Nephron progenitor cell (in vitro differentiated cells): Measurements from ENCODE around the gene C12orf57.

ENCODE experiments used
- DNase-seq: peaks from one replicate; pipeline ENCODE4 v3.0.0; 2021
- H3K27ac Mint-ChIP-seq: 2 replicates; pipeline ENCODE4 v1.8.0; 2021; ENCODE audit warnings: mild to moderate bottlenecking, moderate library complexity, mixed read lengths
- H3K27me3 Mint-ChIP-seq: 2 replicates; pipeline ENCODE4 v1.8.0; 2021; ENCODE audit warnings: mild to moderate bottlenecking, low read depth, mixed read lengths; ENCODE audit not compliant: poor library complexity
- H3K36me3 Mint-ChIP-seq: 2 replicates; pipeline ENCODE4 v1.8.0; 2021; ENCODE audit warnings: low read depth, mixed read lengths
- H3K4me1 Mint-ChIP-seq: 2 replicates; pipeline ENCODE4 v1.8.0; 2021; ENCODE audit warnings: mixed read lengths
- H3K4me3 Mint-ChIP-seq: 2 replicates; pipeline ENCODE4 v1.8.0; 2021; ENCODE audit warnings: mild to moderate bottlenecking, moderate library complexity, mixed read lengths
- H3K9me3 Mint-ChIP-seq: 2 replicates; pipeline ENCODE4 v1.8.0; 2021; ENCODE audit warnings: mild to moderate bottlenecking, moderate library complexity, mixed read lengths
- CTCF ChIP-seq: fragments of 200-600 bp; sonication (generic); IDR thresholded peaks from 2 replicates; pipeline ENCODE4 v1.5.0; 2021; ENCODE audit warnings: antibody characterized with exemption

Gene C12orf57

GRCh38 chr12:6954316-6955107 is 10.7 kb downstream of the C12orf57 start:
- no peak overlapping the region for H3K4me3 Mint-ChIP-seq

GRCh38 chr12:6955108-6956020 is 11.5 kb downstream of the C12orf57 start:
- Mint-ChIP-seq H3K4me3 (no peak overlapping the region), H3K27ac (no peak overlapping the region), H3K9me3 (no peaks in the 10 kb centered on the region), H3K27me3 (peaks cover 2% of the 10 kb centered on the region), H3K36me3 (no peaks in the 10 kb centered on the region), H3K4me1 (peaks cover 58% of the 10 kb centered on the region)
- no peak for DNase-seq
- no peak for TF ChIP-seq CTCF

More at GRCh38 chr12:6954316-6955107, 10.7 kb downstream of the C12orf57 start:
- Mint-ChIP-seq H3K4me1 (peaks cover 61% of the 10 kb centered on the region), H3K27ac (peak overlapping the region; percentile 82), H3K9me3 (no peaks in the 10 kb centered on the region), H3K27me3 (peaks cover 2% of the 10 kb centered on the region), H3K36me3 (no peaks in the 10 kb centered on the region)
- no peak for TF ChIP-seq CTCF
- no peak for DNase-seq

- Mint-ChIP-seq H3K4me1 (peaks cover 65% of the 10 kb centered on the region), H3K27ac (no peak overlapping the region), H3K9me3 (no peaks in the 10 kb centered on the region), H3K4me3 (no peak overlapping the region), H3K27me3 (peaks cover 2% of the 10 kb centered on the region), H3K36me3 (no peaks in the 10 kb centered on the region)
- no peak for DNase-seq
- no peak for TF ChIP-seq CTCF
Measured at GRCh38 chr12:6956021-6956727, 12.4 kb downstream of the C12orf57 start.

GRCh38 chr12:6957151-6957701 is 13.4 kb downstream of the C12orf57 start:
- Mint-ChIP-seq H3K27ac (peak overlapping the region; percentile 85), H3K36me3 (no peaks in the 10 kb centered on the region), H3K27me3 (peaks cover 2% of the 10 kb centered on the region), H3K4me3 (no peak overlapping the region), H3K4me1 (peaks cover 71% of the 10 kb centered on the region), H3K9me3 (no peaks in the 10 kb centered on the region)
- no peak for TF ChIP-seq CTCF
- no peak for DNase-seq

GRCh38 chr12:6957741-6958608 is 14.2 kb downstream of the C12orf57 start:
- Mint-ChIP-seq H3K36me3 (no peaks in the 10 kb centered on the region), H3K4me1 (peaks cover 71% of the 10 kb centered on the region), H3K4me3 (no peak overlapping the region), H3K9me3 (no peaks in the 10 kb centered on the region), H3K27me3 (peaks cover 2% of the 10 kb centered on the region), H3K27ac (peak overlapping the region; percentile 13)
- DNase-seq = no peak
- TF ChIP-seq CTCF = no peak
